HG03066 (cell line): ENCODE data around the gene METTL1.

Source experiments
- ATAC-seq: cut with Tn5 transposase; IDR thresholded peaks from one replicate; pipeline ENCODE4 v1.9.1; 2021; ENCODE audit warnings: low read depth; ENCODE audit not compliant: unreplicated experiment

METTL1 gene

DNA sequence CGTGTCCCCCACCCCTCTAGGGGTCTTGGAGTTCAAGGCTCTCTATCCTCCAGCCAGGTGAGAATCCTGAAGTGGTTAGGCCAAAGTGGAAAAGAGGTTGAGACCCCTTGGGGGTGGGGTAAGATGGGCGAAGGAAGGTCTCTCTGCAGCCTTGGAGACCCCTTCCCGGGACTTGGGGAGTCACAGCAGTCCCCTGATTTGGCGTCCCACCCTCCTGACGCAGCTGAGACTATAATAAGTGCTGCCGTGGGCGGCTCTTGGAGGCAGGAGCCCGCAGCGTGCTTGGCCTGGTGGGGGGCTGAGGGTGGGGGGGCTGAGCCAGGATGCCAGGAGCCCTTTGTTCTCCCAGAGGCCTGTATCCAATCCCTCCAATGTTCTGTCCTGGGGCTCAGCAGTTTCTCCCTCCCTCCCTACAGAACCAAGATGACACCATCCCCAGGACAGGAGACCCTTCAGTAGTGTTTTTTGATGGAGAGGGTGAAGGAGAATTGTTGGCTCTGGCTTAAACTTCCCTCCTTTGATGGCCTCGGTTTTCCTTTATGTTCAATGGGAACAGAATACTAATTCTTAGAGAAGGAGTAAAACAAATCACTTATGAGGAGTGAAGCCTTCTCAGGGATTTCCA lies 31.9 kb downstream of the METTL1 start:
- ATAC-seq = no peak

DNA sequence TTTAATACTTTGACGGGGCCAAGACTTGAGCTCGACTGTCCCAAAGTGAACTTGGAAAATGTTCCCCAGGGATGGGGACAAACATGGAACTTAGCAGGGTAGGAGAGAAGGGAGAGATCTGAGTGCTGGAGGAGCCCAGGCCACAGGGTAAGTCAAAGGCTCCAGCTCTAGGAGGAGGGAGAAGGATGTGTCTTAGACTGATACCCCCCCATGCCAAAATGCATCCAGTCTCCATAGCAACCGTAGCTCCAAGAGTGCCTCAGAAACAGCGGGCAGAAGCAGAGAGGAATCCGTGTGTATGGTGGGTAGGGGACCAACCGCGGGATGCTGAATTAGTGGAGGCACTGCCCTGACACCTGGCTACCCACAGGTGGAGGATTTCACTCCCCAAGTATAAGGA lies 32.5 kb downstream of the METTL1 start:
- no peak for ATAC-seq

- no peak for ATAC-seq
These were observed 33.2 kb downstream of the METTL1 start, which contains the start of gene AGAP2 for GRCh38 chr12:57738661-57739237. Gene AGAP2, minus strand, starts transcription at chr12:57738742. Its CDS starts 496 bp downstream, at chr12:57738246.

- no peak for ATAC-seq
These were observed 34.1 kb downstream of the METTL1 start for GRCh38 chr12:57737467-57738460.

- no peak for ATAC-seq
These were observed 35.0 kb downstream of the METTL1 start for GRCh38 chr12:57736741-57737466.

GRCh38 chr12:57735952-57736740 lies 35.8 kb downstream of the METTL1 start:
- ATAC-seq = no peak

- ATAC-seq = no peak
These were observed 36.6 kb downstream of the METTL1 start for GRCh38 chr12:57735198-57735855.

DNA sequence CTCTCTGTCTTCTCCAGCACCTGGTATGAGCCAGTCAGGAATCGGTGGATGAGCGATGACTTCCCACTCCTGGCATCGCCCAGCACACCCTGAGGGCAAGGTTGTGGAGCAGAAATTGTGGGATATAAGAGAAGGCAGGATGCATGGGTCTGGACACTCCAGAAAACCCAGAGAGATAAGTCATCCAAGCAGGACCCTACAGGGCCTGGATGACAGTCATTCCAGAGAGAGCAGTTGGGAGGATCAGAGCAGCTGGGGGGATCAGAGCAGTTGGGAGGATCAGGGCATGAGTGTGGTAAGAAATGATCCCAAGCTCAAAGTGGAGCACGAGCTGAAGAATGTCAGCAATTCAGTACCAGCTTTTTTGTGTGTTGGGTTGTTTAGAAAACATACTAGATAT lies 37.3 kb downstream of the METTL1 start:
- ATAC-seq = no peak

DNA sequence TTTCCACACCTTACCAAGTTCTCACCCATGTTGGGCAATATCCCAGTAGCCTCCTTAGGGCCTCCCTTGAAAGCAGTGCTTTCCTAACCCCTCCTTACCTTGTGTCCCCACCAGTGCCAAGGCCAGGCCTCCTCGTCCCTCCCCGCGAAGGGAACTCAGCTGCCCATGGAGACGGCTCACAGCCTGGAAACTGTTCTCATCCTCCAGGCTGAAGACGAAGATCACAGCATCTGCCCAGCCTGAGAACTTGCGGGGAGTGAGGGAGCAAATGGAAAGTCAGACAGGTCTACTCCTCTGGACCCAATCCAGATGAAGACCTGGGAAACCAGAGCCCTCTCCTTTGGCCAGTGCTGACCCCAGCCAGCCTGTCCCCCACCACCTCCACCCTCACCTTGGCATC lies 38.0 kb downstream of the METTL1 start:
- no peak for ATAC-seq

DNA sequence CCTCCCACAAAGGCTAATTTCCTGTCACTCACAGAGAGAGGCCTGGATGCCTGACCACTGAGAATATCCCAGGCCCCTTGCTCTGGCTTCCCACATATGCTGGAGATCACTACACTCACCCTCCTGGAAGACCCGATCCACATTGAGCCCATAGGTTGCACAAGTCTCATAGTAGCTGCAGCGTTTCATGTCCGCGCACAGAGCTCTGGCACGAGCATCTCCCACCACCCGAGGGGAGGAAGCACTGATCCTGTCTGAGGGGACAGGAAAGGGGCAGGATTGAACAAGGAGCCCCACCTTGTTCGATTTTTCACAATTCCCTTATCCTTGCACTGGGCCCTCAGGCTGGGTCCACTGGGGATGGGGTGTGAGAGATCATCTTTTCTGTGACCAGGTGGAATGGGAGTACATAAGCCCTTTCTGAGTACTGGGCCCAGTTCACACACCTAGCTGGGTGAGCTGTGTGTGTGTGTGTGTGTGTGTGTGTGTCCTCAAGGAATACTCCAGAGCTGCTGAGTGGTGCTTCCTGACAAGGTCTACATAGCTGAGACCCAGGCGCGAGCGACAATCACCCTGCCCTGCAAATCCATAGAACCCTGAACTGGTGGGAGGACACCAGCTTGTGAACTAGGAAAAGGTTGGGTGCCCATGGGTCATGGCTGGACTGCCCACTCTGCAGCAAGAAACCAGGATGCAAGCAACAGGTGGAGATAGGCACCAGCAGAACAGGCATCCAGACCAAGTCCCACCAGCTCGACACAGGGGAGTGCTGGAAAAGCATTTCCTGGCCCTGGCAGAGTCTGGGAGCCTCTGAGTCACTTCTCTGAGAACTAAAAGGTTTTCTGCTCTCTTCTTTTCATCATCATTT lies 38.9 kb downstream of the METTL1 start:
- ATAC-seq = no peak

DNA sequence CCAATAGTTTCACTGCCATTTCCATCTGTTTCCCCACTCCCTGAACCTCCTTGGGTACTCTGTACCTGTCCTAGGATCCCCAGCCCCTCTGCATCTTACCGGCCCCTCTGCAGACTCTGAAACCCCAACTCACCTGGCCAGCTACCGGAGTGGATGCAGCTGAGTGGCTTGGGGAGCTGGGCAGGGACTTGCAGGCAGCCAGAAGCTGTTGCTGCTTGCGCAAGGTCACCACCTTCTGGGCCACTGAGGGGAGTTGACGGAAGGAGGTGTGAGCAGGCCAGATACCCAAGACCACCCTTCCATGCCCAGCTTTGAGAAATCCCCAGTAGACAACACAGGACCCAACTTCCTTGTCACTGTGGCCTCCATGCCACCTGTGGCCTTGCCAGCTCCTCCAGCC lies 39.6 kb downstream of the METTL1 start:
- ATAC-seq = no peak

DNA sequence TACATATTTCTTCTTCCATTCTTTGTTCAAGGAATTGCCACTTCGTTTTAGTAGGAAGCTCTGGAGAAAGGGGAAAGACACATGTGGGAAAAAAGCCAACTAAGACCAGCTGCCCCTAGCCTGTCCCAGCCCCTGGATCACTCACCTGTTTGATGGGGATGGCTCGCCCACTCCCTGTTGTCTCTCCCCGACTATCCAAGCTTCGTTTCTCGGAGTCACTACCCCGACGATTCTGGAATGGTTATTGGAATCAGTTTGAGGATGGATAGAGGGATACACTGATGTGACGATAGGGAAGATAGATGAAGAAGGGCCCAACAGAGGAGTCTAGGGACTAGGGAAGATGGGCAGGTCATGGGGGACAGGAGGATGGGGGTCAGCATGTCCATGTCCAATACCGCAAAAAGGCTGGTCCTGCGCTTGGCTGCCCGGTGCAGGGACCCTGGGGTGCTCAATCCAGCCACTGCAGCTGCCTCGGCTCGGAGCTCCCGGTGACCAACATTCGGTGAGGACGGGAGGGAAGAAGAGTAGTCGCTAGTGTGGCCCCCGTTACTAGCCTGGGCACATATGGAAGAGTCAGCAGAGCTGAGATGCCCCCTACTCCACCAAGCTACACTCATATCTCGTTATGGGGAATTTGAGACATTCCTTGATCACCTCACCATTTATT lies 40.4 kb downstream of the METTL1 start:
- no peak for ATAC-seq

DNA sequence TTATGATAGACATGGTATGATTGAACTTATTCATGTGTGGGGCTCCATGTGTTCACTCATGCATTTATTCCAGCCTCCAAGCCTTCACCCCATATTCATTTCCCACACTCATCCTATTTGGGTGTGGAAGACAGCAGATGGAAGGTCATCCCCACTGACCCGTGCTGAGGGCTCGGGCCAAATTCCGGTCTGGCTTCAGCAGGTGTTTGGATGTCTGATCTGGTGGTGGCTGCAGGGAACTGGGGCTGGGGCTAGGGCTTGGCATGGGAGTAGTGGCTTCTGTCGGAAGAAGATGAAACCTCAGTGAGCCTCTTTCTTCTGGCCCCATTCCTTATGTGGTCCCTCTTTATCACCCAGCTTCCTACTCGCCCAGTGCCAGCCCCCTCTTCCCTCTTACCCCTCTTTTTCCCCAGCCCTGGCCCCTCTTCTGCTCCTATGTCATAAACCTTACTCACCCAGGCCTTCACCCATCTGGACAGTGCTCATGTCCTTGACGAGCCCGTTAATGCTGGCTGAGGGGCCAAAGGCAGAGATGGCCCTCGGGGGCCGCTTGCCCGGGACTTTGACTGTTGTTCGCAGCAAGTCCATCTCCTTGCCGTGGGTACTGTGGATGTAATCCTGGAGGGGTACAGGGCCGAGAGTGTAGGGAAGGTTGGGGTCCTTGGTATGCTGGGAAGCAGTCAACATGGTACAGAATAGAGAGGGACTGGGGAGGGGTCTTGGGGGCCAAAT lies 41.4 kb downstream of the METTL1 start:
- no peak for ATAC-seq

- ATAC-seq = no peak
These were observed 42.5 kb downstream of the METTL1 start for GRCh38 chr12:57729321-57729844.

GRCh38 chr12:57727758-57728395 lies 44.0 kb downstream of the METTL1 start:
- no peak for ATAC-seq

- no peak for ATAC-seq
These were observed 44.8 kb downstream of the METTL1 start for GRCh38 chr12:57726884-57727757.
